SU-DHL-6 (cell line): ENCODE measurements around the gene CPNE8.

Source experiments
- H2AFZ ChIP-seq: fragments of 200-600 bp; sonication (generic); 2 replicates; pipeline ENCODE4 v1.6.1; 2014; ENCODE audit warnings: low read depth, mild to moderate bottlenecking, moderate library complexity, mixed read lengths, antibody characterized with exemption, low read length; ENCODE audit not compliant: severe bottlenecking
- H3F3A ChIP-seq: fragments of 200-600 bp; shearing (Covaris generic); 2 replicates; pipeline ENCODE4 v1.6.0; 2016; ENCODE audit warnings: antibody characterized with exemption, mild to moderate bottlenecking; ENCODE audit not compliant: insufficient read depth
- H3K27ac ChIP-seq: fragments of 200-600 bp; sonication (generic); 2 replicates; pipeline ENCODE4 v1.5.1; 2016; ENCODE audit warnings: low read depth, mild to moderate bottlenecking, low read length, moderate library complexity, mixed read lengths
- H3K27me3 ChIP-seq: fragments of 200-600 bp; sonication (generic), shearing (Covaris generic); 2 replicates; pipeline ENCODE4 v1.6.0; 2014; ENCODE audit warnings: mild to moderate bottlenecking, low read length
- H3K36me3 ChIP-seq: fragments of 200-600 bp; sonication (generic); 2 replicates; pipeline ENCODE4 v1.6.1; 2014; ENCODE audit warnings: mild to moderate bottlenecking, low read length, mixed read lengths
- H3K4me2 ChIP-seq: fragments of 300-600, 200-600 bp; shearing (Covaris generic), sonication (generic); 2 replicates; pipeline ENCODE4 v1.6.0; 2014; ENCODE audit warnings: low read length, low read depth, mild to moderate bottlenecking; ENCODE audit not compliant: poor library complexity, severe bottlenecking
- H3K4me3 ChIP-seq: fragments of 200-600 bp; sonication (generic); 2 replicates; pipeline ENCODE4 v1.5.1; 2014; ENCODE audit warnings: antibody characterized with exemption, low read length, mild to moderate bottlenecking, mixed read lengths; ENCODE audit not compliant: insufficient read depth, poor library complexity, severe bottlenecking
- H3K79me2 ChIP-seq: fragments of 200-600 bp; sonication (generic); 2 replicates; pipeline ENCODE4 v1.6.1; 2014; ENCODE audit warnings: mild to moderate bottlenecking, low read length, moderate library complexity; ENCODE audit not compliant: insufficient read depth
- H3K9ac ChIP-seq: fragments of 200-600 bp; sonication (generic); 2 replicates; pipeline ENCODE4 v1.7.0; 2014; ENCODE audit warnings: mild to moderate bottlenecking, low read length
- H3K9me2 ChIP-seq: fragments of 200-600 bp; sonication (generic); replicated peaks from 2 replicates; pipeline ENCODE4 v1.6.1; 2014; ENCODE audit warnings: low read length; ENCODE audit not compliant: insufficient read depth
- H3K9me3 ChIP-seq: fragments of 200-600 bp; sonication (generic); 2 replicates; pipeline ENCODE4 v1.6.1; 2014; ENCODE audit warnings: low read length, mixed read lengths; ENCODE audit not compliant: insufficient read depth
- H4K20me1 ChIP-seq: fragments of 200-600 bp; sonication (generic); 2 replicates; pipeline ENCODE4 v1.6.1; 2014; ENCODE audit warnings: low read depth, mild to moderate bottlenecking, antibody characterized with exemption, low read length, moderate library complexity, mixed read lengths
- EZH2phosphoT487 ChIP-seq: fragments of 200-600 bp; sonication (generic), shearing (Covaris generic); conservative IDR thresholded peaks from 2 replicates; pipeline ENCODE4 v1.6.1; 2018; ENCODE audit warnings: mild to moderate bottlenecking, antibody characterized with exemption, low read length, moderate library complexity, mixed read lengths
- TF ChIP-seq, protein P1 (sequence below): fragments of 200-600 bp; sonication (generic); IDR thresholded peaks from one replicate; pipeline ENCODE4 v1.5.1; 2017; ENCODE audit warnings: antibody characterized with exemption, mild to moderate bottlenecking, low read length, moderate library complexity; ENCODE audit not compliant: insufficient read depth, poor library complexity, severe bottlenecking

The CPNE8 gene

DNA sequence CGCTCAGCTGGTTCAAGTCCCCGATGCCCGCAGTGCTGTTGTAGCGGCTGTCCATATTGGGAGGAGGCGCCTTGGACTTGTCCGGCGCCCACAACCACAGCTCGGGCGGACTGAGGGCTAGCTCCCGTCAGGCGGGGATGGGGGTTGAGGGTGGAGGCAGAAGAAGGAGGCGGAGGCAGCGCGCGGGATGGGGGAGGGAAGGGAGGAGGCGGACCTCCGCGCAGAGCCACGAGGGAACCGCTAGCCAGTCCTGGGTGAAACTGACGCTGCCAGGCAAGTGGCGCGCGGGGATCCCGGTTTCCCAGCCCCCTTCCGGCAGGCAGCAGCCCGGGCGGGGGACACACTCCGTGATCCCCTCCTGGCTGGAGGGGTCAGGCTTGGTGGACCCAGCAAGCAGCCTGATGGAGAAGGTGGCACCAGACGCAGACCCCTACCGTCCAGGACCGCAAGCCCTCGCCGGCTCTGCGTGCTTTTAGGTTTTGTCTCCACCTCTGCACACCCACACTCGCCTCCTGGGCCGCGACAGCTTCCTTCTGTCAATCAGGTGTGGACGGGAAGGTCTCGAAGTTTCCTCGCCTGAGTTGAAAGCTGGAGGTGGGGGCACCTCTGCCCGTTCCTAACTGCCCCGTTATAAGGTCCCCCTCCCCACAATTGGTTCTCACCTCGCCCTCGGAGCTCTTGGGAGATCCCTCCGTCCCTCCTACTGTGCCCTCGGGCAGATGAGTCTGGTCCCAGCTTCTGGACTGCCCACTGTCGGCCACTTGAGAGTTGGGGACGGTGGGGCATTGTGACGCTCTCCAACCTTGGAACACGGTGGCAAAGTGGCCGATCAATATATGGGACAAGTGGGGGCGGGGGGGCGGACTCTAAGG is at the start of gene CPNE8:
Gene CPNE8 (minus strand): TSS at position 112 of the 872 bp plus-strand sequence. CDS start 57 bp downstream, at position 55.
- TF ChIP-seq EZH2phosphoT487 = no peak
- TF ChIP-seq, protein P1, sequence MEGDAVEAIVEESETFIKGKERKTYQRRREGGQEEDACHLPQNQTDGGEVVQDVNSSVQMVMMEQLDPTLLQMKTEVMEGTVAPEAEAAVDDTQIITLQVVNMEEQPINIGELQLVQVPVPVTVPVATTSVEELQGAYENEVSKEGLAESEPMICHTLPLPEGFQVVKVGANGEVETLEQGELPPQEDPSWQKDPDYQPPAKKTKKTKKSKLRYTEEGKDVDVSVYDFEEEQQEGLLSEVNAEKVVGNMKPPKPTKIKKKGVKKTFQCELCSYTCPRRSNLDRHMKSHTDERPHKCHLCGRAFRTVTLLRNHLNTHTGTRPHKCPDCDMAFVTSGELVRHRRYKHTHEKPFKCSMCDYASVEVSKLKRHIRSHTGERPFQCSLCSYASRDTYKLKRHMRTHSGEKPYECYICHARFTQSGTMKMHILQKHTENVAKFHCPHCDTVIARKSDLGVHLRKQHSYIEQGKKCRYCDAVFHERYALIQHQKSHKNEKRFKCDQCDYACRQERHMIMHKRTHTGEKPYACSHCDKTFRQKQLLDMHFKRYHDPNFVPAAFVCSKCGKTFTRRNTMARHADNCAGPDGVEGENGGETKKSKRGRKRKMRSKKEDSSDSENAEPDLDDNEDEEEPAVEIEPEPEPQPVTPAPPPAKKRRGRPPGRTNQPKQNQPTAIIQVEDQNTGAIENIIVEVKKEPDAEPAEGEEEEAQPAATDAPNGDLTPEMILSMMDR = no peak
- Histone ChIP-seq H3K79me2 (no peaks in the 10 kb centered on the region), H4K20me1 (no peaks in the 10 kb centered on the region), H3K27me3 (no peaks in the 10 kb centered on the region), H3K9ac (no peak within 1 kb of the TSS), H3K4me2 (no peak within 1 kb of the TSS), H3K9me3 (no peaks in the 10 kb centered on the region), H3K36me3 (no peaks in the 10 kb centered on the region), H3K9me2 (no peaks in the 10 kb centered on the region), H2AFZ (no peak within 1 kb of the TSS), H3K27ac (no peak within 1 kb of the TSS), H3K4me3 (no peak within 1 kb of the TSS), H3F3A (no peaks in the 10 kb centered on the region)

DNA sequence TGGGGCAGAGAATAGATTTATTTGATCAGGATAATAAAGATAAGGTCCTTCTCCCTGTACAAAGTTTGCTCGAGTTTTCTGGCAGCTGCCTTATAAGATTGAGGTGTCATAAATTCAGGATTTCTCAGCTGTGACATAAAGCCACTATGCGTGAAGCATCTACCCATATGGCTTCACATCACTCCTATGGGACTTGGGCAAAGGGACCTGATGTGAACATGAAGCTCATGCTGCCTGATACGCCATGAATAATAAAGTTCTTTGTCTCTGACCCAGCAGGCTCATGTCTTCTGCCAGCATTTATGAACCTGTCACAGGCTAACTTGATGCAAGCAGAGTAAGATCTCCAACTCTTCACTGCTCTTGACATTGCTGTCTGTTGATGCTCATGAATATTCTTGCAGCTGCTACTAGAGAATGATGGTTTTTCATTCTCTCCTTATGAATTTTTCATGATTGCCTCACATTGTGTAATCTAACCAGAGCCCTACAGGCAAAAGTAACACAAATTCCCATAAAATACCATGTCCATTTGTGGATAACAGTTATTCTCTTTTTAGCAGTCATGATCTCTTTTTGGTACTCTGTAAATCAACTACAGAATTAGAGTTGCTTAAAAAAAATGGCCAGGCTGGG is 49.0 kb upstream of the CPNE8 start:
- no peak overlapping the region for H2AFZ ChIP-seq
- no peaks in the 10 kb centered on the region for H3K36me3 ChIP-seq
- no peaks in the 10 kb centered on the region for H3K79me2 ChIP-seq
- TF ChIP-seq EZH2phosphoT487 = no peak
- TF ChIP-seq, protein P1 = no peak
- H3K4me2 ChIP-seq = no peak overlapping the region
- H3K27me3 ChIP-seq = no peaks in the 10 kb centered on the region
- no peaks in the 10 kb centered on the region; the same call in 1 of the 2 replicates for H3K9me3 ChIP-seq
- H3K9me2 ChIP-seq = no peaks in the 10 kb centered on the region
- no peak overlapping the region for H3K27ac ChIP-seq
- H3K9ac ChIP-seq = no peak overlapping the region
- H4K20me1 ChIP-seq = no peaks in the 10 kb centered on the region
- H3K4me3 ChIP-seq = no peak overlapping the region
- no peaks in the 10 kb centered on the region for H3F3A ChIP-seq

DNA sequence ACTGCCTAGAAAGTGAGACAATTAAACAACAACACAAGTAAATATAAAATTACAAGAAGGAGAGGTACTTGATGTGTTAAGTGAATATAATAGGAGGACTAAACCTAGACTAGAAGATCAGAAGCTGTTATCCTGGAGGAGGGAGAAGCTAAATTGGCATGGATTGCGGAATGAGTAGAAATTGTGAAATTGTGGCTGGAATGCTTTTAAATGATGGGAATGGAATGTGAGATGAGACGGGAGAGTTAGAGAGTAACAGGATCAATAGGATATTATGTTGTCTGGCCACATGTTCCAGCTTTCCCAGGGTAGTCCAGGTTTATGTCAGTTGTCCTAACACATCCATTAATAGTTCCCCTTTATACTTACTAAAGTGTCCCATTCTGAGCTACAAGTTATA is 44.0 kb upstream of the CPNE8 start:
- Histone ChIP-seq H3K27me3 (no peaks in the 10 kb centered on the region), H3K9ac (no peak overlapping the region), H2AFZ (no peak overlapping the region), H3F3A (no peaks in the 10 kb centered on the region), H3K4me2 (no peak overlapping the region), H3K9me3 (no peaks in the 10 kb centered on the region), H4K20me1 (no peaks in the 10 kb centered on the region), H3K9me2 (0 out of 2 replicates have a peak, but pooled peaks cover 4% of the 10 kb centered on the region), H3K79me2 (no peaks in the 10 kb centered on the region), H3K27ac (no peak overlapping the region), H3K36me3 (no peaks in the 10 kb centered on the region), H3K4me3 (no peak overlapping the region)
- no peak for TF ChIP-seq EZH2phosphoT487
- TF ChIP-seq, protein P1 = no peak
